Measurements from ENCODE around the gene LACTBL1.
"Not testable (repeated sequence)": the region's sequence is repeated elsewhere in the genome, so short reads cannot be mapped to it uniquely, and the experiment has no call there.

LACTBL1 gene

GRCh38 chr1:22972760-22973159 lies at the start of gene LACTBL1:
LACTBL1 (minus strand) TSS chr1:22972866; CDS start chr1:22972316, 550 bp downstream.
- no peak for DNase-seq (ENCODE audit: low spot score)

GRCh38 chr1:23021834-23022233 lies 49.2 kb upstream of the LACTBL1 start:
- no peak for DNase-seq (ENCODE audit: low spot score)

- no peak for DNase-seq (ENCODE audit: low spot score)
These were observed 48.2 kb upstream of the LACTBL1 start for GRCh38 chr1:23020706-23021405.

GRCh38 chr1:23019863-23020625 lies 47.4 kb upstream of the LACTBL1 start:
- peak; percentile 24 for DNase-seq (ENCODE audit: low spot score)

- DNase-seq (ENCODE audit: low spot score): peak; percentile 97
These were observed 46.6 kb upstream of the LACTBL1 start, which contains the start of gene KDM1A for GRCh38 chr1:23019094-23019862. KDM1A (plus strand) TSS chr1:23019468; CDS start chr1:23019597, 129 bp downstream.

GRCh38 chr1:23018661-23019093 lies 46.0 kb upstream of the LACTBL1 start:
- DNase-seq (ENCODE audit: low spot score): peak; percentile 14

- peak; percentile 16 for DNase-seq (ENCODE audit: low spot score)
These were observed 41.0 kb upstream of the LACTBL1 start for GRCh38 chr1:23013657-23014056.

GRCh38 chr1:23010025-23010424 lies 37.4 kb upstream of the LACTBL1 start:
- not testable (repeated sequence) for DNase-seq (ENCODE audit: low spot score)

GRCh38 chr1:23008901-23009300 lies 36.2 kb upstream of the LACTBL1 start:
- no peak for DNase-seq (ENCODE audit: low spot score)

- no peak for DNase-seq (ENCODE audit: low spot score)
These were observed 34.4 kb upstream of the LACTBL1 start for GRCh38 chr1:23007106-23007505.

GRCh38 chr1:23004769-23005168 lies 32.1 kb upstream of the LACTBL1 start:
- not testable (repeated sequence) for DNase-seq (ENCODE audit: low spot score)

- DNase-seq (ENCODE audit: low spot score): no peak
These were observed 31.4 kb upstream of the LACTBL1 start for GRCh38 chr1:23004112-23004511.

GRCh38 chr1:23002218-23002617 lies 29.6 kb upstream of the LACTBL1 start:
- DNase-seq (ENCODE audit: low spot score): not testable (repeated sequence)

GRCh38 chr1:23000133-23000532 lies 27.5 kb upstream of the LACTBL1 start:
- not testable (repeated sequence) for DNase-seq (ENCODE audit: low spot score)

- DNase-seq (ENCODE audit: low spot score): not testable (repeated sequence)
These were observed 24.9 kb upstream of the LACTBL1 start for GRCh38 chr1:22997528-22997927.

GRCh38 chr1:22995774-22996173 lies 23.1 kb upstream of the LACTBL1 start:
- no peak for DNase-seq (ENCODE audit: low spot score)

- DNase-seq (ENCODE audit: low spot score): not testable (repeated sequence)
These were observed 20.6 kb upstream of the LACTBL1 start for GRCh38 chr1:22993220-22993795.

GRCh38 chr1:22992384-22992783 lies 19.7 kb upstream of the LACTBL1 start:
- not testable (repeated sequence) for DNase-seq (ENCODE audit: low spot score)

GRCh38 chr1:22983944-22984343 lies 11.3 kb upstream of the LACTBL1 start:
- no peak for DNase-seq (ENCODE audit: low spot score)

- DNase-seq (ENCODE audit: low spot score): not testable (repeated sequence)
These were observed 7.8 kb upstream of the LACTBL1 start for GRCh38 chr1:22980471-22980790.

GRCh38 chr1:22978299-22978698 lies 5.6 kb upstream of the LACTBL1 start:
- no peak for DNase-seq (ENCODE audit: low spot score)
